Measurements from ENCODE around the gene PBX4.

DNA sequence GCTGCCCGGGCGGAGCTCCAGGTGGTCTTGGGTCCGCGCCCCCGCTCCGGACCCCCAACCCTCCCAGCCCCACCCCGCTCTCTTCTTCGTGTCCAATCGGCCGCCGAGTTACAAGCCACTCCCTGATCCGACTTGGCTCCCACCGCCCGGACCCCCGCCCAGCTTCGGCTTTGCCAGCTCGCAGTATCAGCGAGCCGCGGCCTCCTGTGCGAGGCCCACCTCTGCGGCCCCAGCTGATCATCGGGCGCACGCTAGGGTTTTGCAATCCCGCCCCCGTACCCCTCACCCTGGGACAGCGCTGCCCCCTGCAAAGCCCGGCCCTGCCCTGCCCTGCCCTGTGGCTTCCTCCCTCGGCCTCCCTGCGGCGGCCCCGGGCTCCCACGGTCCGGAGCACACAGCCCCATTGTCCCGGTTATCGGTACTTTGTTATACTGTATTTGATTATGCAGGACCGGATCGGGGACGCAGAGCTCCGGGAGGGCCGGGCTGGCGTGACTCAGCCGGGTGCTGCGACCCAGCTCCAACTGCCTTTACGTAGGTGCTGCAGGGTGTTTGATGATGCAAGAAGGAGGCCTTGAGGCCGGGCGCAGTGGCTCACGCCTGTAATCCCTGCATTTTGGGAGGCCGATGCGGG is 10.1 kb upstream of the PBX4 start:
- TF ChIP-seq EP300 (IDR thresholded peaks at IDR 0.05), result no peak
- no peak for TF ChIP-seq POLR2A (IDR thresholded peaks at IDR 0.05)
